ENCODE data around the gene OR6N2. TPM values are rescaled to one million over a fixed set of nuclear protein-coding genes. Genes with fewer than 3 reads are reported as not detected.

OR6N2 gene
- total RNA-seq, 1 donor from 2014 or later: not detected

DNA sequence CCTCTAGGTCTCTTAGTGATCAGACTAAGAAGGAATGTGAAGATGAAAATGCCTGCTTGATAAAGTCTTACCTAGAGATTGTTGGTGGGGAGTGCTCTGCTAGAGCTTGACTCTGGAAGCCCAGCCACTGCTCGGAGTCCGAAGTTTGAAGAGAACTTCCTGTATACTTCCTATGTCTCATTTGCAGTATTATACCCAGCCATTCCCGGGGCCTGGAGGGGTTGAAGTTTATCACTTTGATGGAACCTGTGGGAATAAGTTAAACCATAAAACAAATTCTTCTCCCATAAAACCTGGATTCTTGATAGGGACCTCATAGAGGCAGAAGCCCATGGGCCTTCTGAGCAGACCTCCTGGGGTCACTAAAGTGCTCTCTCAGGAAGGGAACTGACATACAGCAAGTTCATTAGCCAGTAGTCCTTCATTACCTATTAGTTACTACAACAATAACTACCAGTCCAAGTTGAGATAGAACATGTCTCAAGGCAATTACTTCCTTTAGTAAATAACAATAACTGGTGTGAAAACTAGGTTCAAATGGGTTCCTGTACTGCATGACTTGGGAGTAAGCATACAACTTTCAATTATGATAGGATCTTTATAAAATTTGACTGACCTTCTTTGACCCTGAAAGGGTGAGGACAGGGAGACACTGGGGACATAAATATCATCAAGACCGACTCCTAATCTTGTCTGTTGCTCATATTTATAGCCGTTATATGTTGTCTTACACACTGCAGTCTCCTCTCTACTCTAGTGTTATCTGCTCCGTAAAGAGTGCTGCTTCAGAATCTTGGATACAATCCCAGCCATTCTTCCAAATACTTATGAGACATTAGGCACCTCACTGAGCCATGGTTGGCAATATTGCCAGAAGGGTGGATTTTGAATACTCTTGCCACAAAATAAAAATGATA is 8.8 kb downstream of the OR6N2 start, which contains the start of gene OR6N1:
Gene OR6N1 (minus strand): TSS at position 246 of the 917 bp plus-strand sequence. CDS start 5,513 bp downstream, outside the sequence.
- intact Hi-C loops (cut with micrococcal nuclease): no loop called here
- ATAC-seq: no peak

DNA sequence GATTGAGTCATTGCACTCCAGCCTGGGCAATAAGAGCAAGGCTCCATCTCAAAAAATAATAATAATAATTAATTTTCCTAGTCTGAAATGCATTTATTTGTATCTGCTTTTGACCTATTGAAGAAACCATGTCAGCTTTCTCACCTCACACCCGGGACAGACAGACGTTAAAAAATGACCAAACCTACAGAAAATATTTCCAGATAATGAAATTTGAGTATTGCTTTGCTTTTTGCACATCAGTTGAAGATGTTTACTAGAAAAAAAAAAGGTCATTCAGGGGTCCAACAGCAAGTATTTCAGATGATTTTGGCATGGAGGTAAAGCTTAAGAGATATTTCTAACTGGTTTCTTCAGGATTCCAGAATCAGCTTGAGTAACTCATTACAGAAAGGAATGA is 26.6 kb downstream of the OR6N2 start, which contains the start of gene OR6K6:
Gene OR6K6 (plus strand): TSS at position 301 of the 400 bp plus-strand sequence. CDS start 168 bp downstream, outside the sequence.
- intact Hi-C loops (cut with micrococcal nuclease): no loop called here
- no peak for DNase-seq
- no peak for ATAC-seq

More for the DNA sequence above, 8.8 kb downstream of the OR6N2 start, which contains the start of gene OR6N1:
- no peak for DNase-seq

DNA sequence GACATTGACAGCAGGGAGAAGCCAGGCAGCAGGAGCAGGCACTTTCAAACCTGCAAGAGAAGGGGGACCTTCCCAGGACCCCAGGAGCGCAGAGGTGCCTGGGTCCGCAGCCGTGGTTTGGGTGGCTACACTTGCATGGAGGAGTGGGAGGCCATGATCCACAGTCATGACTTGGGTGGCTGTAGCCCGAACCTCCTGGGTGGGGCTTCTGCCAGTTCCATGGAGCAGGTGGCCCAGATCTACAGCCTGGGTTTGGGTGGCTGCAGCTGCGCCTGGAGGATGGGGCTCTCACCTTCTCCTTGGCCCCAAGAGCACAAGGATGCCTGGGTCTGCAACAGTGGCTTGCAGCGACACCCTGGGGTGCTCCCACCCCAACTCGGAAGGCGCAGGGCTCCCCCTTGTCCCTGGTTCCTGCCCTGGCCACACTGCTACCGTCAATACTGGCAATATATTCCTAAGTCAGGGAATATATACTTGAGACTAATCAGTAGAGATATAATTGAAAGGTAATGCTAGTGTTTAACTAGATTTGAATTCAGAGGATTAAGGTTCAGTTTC is 28.8 kb downstream of the OR6N2 start:
- ATAC-seq (no peak), DNase-seq (no peak)
- intact Hi-C loops (cut with micrococcal nuclease): no loop called here

DNA sequence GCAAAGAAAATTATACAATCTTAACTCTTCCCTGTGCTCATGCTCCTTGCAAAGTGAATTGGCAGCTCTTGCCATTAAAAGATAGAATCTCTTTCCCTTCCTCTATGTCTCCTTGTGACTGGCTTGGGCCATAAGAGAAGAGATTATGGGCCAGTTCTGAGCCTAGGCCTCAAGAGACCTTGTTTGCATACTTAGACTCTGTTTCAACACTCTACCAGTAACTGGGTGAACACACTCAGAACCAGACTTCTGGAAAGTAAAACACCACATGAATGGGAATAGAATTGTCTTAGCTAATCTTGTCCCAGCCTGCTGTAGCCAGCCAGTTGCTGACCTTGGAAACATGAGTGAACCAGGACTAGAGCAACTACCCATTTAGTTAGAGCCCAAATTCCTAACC is 45.2 kb downstream of the OR6N2 start:
- DNase-seq (no peak), ATAC-seq (no peak)
- intact Hi-C loops (cut with micrococcal nuclease): no loop called here

DNA sequence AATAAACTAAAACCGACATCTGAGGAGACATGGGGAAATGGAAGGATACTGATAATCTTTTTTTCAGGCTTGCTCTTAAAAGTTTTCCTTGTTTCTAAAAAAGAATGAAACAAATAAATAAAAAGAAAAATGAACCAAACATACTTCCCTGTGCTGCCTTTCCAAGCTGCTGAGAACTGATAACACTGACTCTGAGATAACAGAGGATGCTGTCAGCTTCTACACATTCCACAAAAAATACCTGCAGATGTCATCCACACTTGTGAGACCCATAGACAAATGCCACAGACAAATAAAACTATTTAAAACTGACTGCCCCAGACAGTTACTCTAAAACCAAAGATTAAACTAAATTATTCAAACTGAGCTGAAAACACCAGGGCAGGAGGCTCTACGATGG is 48.5 kb downstream of the OR6N2 start:
- no peak for DNase-seq
- intact Hi-C loops (cut with micrococcal nuclease): no loop called here
- ATAC-seq: no peak

DNA sequence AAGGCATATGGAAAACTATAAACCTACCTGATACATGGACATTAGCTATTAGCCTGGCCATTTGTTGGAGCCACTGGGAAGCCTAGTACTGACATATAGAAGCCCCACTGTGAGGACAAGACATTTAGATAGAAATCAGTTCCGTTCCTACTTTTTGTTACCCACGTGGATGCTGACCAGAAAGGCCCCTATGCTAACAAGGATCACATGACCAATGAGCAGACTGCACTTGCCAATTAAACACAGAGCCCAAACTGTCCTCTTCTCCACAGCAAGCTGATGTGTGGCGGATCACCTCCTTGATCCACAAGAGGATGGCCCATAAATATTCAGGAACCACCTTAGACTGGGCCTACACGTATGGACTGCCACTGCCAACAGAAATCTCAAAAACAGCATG is 49.3 kb downstream of the OR6N2 start:
- no peak for DNase-seq
- intact Hi-C loops (cut with micrococcal nuclease): no loop called here
- no peak for ATAC-seq

DNA sequence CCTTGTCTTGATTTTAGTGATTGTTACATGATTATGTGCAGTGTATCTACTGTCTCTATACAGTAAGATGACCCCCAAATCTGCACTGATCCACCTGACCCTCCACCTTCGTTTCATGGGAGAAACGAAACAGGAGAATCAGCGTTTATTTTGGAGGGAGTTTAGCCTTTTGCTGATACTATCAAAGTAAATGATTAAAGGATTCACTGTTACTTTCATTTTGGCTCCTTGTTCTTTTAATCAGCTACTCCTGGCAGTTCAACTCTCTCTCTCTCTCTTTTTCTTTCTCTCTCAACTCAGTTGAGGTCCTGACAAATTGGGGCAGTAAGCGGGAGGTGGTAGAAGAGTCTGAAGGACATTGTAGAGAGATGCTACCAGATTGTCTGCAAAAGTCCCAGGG is 50.6 kb downstream of the OR6N2 start:
- ATAC-seq (no peak), DNase-seq (no peak)
- intact Hi-C loops (cut with micrococcal nuclease): no loop called here

DNA sequence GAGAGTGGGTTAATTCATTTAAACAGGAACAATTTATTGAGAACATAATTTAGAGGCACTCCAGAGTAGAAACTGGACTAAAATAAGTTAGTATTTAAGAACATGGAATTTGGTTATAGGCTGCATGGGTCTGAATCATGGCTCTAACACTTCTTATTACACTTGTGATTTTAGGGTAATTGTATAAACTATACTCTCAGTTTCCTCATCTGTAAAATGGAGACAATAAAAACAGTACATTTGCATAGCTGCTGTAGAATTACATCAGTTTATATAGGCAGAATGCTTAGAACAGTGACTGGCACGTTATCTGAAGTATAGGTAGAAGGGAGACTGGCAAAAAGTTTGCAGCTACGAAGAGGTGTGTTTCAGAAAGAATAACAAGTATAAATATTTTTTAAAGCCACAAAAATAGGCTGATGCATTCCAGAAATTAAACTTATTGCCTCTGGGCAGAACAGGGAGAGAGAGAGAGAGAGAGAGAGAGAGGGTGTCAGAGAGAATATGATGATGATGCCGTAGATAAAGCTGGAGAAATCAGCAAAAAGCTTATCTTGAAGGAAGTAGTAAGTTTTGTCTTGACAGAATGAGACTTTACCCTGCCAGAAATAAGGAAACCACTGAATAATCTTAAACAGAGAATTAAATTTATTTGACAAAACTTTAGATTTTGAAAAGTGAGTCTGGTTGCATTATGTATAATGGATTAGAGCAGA is 52.3 kb downstream of the OR6N2 start:
- intact Hi-C loops (cut with micrococcal nuclease): no loop called here

DNA sequence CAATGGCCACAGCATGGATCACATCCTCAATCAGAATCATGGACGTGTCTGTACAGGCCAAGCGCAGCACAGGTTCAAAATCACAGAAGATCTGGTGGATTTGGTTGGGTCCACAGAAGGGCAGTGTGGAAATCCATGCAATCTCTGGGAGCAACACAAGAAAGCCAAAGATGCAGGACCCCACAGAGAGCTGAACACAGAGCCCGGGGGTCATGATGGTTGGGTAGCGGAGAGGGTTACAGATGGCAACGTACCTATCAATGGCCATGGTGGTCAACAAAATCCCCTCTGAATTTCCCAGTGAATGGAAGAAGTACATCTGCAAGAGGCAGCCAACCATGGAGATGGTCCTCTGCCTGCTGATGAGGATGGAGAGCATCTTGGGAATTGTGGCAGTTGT is 56.6 kb downstream of the OR6N2 start:
- DNase-seq (no peak), ATAC-seq (no peak)
- intact Hi-C loops (cut with micrococcal nuclease): no loop called here

More for the DNA sequence above, 52.3 kb downstream of the OR6N2 start:
- ATAC-seq (no peak), DNase-seq (no peak)

Other genes starting within 250 kb of the OR6N2 start
- not detected for gene OR6Y1, start 226.8 kb downstream of the OR6N2 start, total RNA-seq
- not detected for gene OR6P1, start 210.6 kb downstream of the OR6N2 start, total RNA-seq
- gene OR10X1, start 201.3 kb downstream of the OR6N2 start, total RNA-seq: not detected
- not detected for gene OR10Z1, start 175.9 kb downstream of the OR6N2 start, total RNA-seq
- not detected for gene SPTA1, start 94.5 kb downstream of the OR6N2 start, total RNA-seq
- not detected for gene OR6K2, start 80.6 kb downstream of the OR6N2 start, total RNA-seq
- not detected for gene OR6K3, start 60.5 kb downstream of the OR6N2 start, total RNA-seq
- gene OR6K6, start 26.5 kb downstream of the OR6N2 start, total RNA-seq: not detected
- not detected for gene OR6N1, start 9.0 kb downstream of the OR6N2 start, total RNA-seq
- 4.9 TPM for gene MNDA, start 50.1 kb upstream of the OR6N2 start, total RNA-seq
- gene PYHIN1, start 150.3 kb upstream of the OR6N2 start, total RNA-seq: not detected
- 24.2 TPM for gene IFI16, start 228.7 kb upstream of the OR6N2 start, total RNA-seq

All from left ventricle myocardium superior (tissue), 1 donor.